HepG2 (cell line): Measurements from ENCODE around the gene MRPL27. TPM values are rescaled to one million over a fixed set of nuclear protein-coding genes. Genes with fewer than 3 reads are reported as not detected.
A peak's percentile ranks its signal among the peaks of the same experiment; 100 is the strongest.

Experiments used
- BRF2 ChIP-seq: sonication (generic); formaldehyde crosslinking; IDR thresholded peaks from 2 replicates; pipeline ENCODE4 v1.8.1; 2022; ENCODE audit warnings: mild to moderate bottlenecking, missing genetic modification reagents
- HMGXB3 ChIP-seq: sonication (generic); formaldehyde crosslinking; IDR thresholded peaks from 2 replicates; pipeline ENCODE4 v1.4.0; 2020; ENCODE audit warnings: missing genetic modification reagents, borderline replicate concordance
- HOMEZ ChIP-seq: IDR thresholded peaks from 2 replicates; pipeline ENCODE4 v1.6.1; 2016; ENCODE audit warnings: low read depth
- MEF2D ChIP-seq: sonication (generic); formaldehyde crosslinking; IDR thresholded peaks from 2 replicates; pipeline ENCODE4 v1.5.1; 2020; ENCODE audit warnings: mild to moderate bottlenecking, missing genetic modification reagents
- SRSF9 ChIP-seq: fragments of 200-400 bp; formaldehyde crosslinking; IDR thresholded peaks from 2 replicates; pipeline ENCODE4 v1.6.1; 2018; ENCODE audit warnings: borderline replicate concordance, mild to moderate bottlenecking, low read depth, low read length; ENCODE audit not compliant: insufficient read depth, poor library complexity, severe bottlenecking
- TRIM24 ChIP-seq: sonication (generic); formaldehyde crosslinking; IDR thresholded peaks from 2 replicates; pipeline ENCODE4 v1.8.0; 2022; ENCODE audit warnings: mild to moderate bottlenecking, missing genetic modification reagents
- ZNF564 ChIP-seq: sonication (generic); formaldehyde crosslinking; IDR thresholded peaks from 2 replicates; pipeline ENCODE4 v1.8.1; 2023; ENCODE audit warnings: mild to moderate bottlenecking, missing genetic modification reagents
- ZNF879 ChIP-seq: sonication (generic); formaldehyde crosslinking; IDR thresholded peaks from 2 replicates; pipeline ENCODE4 v1.8.1; 2023; ENCODE audit warnings: missing genetic modification reagents
- polyA plus RNA-seq, 8 experiments: library from polyadenylated mRNA; depleted of rRNA in 3 of 8; stranded (reverse) in 7 of 8; unstranded in 1 of 8; fragments of >200 nt; fragmentation: Illumina TruSeq in 4 of 8; extraction: Trizol in 4 of 8; gene quantifications; 2 replicates each; pipeline versions ENCODE4 v1.2.1 to v1.2.3, GENCODE V29; 2011 to 2016; ENCODE audit warnings: low read depth in 4 of 8, missing spikeins in 1 of 8, mixed read lengths in 1 of 8; ENCODE audit not compliant: insufficient read depth in 1 of 8
- total RNA-seq, 5 experiments: library from RNA; depleted of rRNA; stranded (reverse); fragments of >200 nt; fragmentation: Illumina TruSeq; extraction: Trizol; gene quantifications; 2 replicates each; pipeline ENCODE4 v1.2.3, GENCODE V29; 2016; ENCODE audit warnings: low read depth in 1 of 5
- TF ChIP-seq, protein P1 (sequence below): sonication (generic); formaldehyde crosslinking; IDR thresholded peaks from 2 replicates; pipeline ENCODE4 v1.4.0; 2020; ENCODE audit warnings: missing genetic modification reagents
- TF ChIP-seq, protein P2 (sequence below): sonication (generic); formaldehyde crosslinking; IDR thresholded peaks from 2 replicates; pipeline ENCODE4 v1.8.1; 2023; ENCODE audit warnings: mild to moderate bottlenecking, missing genetic modification reagents, borderline replicate concordance
- TF ChIP-seq, protein P3 (sequence below): sonication (generic); formaldehyde crosslinking; IDR thresholded peaks from 2 replicates; pipeline ENCODE4 v1.8.1; 2022; ENCODE audit warnings: low read depth, mild to moderate bottlenecking, missing genetic modification reagents
- TF ChIP-seq, protein P4 (sequence below): sonication (generic); formaldehyde crosslinking; IDR thresholded peaks from 2 replicates; pipeline ENCODE4 v1.5.0; 2020; ENCODE audit warnings: mild to moderate bottlenecking, missing genetic modification reagents, moderate library complexity

MRPL27 gene
- total and polyA plus RNA-seq, 2 of the 13 experiments (the other 11 are each of a cell fraction or from before 2014, with no cell fraction given): 137 to 217 TPM

GRCh38 chr17:50361561-50362480 is 11.2 kb downstream of the MRPL27 start (continued):
- TF ChIP-seq, protein P1, sequence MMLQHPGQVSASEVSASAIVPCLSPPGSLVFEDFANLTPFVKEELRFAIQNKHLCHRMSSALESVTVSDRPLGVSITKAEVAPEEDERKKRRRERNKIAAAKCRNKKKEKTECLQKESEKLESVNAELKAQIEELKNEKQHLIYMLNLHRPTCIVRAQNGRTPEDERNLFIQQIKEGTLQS (CRISPR knock-in tag): no peak; the same call in 1 of the 2 replicates
- TF ChIP-seq HOMEZ (CRISPR knock-in tag) (no peak), BRF2 (no peak), HMGXB3 (CRISPR knock-in tag) (peak; percentile 68; the same call in 1 of the 2 replicates), SRSF9 (no peak), ZNF879 (no peak), ZNF564 (CRISPR knock-in tag) (no peak), TRIM24 (no peak), MEF2D (CRISPR knock-in tag) (no peak)
- TF ChIP-seq, protein P2, sequence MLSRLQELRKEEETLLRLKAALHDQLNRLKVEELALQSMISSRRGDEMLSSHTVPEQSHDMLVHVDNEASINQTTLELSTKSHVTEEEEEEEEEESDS: no peak
- TF ChIP-seq, protein P3, sequence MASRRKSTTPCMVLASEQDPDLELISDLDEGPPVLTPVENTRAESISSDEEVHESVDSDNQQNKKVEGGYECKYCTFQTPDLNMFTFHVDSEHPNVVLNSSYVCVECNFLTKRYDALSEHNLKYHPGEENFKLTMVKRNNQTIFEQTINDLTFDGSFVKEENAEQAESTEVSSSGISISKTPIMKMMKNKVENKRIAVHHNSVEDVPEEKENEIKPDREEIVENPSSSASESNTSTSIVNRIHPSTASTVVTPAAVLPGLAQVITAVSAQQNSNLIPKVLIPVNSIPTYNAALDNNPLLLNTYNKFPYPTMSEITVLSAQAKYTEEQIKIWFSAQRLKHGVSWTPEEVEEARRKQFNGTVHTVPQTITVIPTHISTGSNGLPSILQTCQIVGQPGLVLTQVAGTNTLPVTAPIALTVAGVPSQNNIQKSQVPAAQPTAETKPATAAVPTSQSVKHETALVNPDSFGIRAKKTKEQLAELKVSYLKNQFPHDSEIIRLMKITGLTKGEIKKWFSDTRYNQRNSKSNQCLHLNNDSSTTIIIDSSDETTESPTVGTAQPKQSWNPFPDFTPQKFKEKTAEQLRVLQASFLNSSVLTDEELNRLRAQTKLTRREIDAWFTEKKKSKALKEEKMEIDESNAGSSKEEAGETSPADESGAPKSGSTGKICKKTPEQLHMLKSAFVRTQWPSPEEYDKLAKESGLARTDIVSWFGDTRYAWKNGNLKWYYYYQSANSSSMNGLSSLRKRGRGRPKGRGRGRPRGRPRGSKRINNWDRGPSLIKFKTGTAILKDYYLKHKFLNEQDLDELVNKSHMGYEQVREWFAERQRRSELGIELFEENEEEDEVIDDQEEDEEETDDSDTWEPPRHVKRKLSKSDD (CRISPR knock-in tag): no peak
- TF ChIP-seq, protein P4, sequence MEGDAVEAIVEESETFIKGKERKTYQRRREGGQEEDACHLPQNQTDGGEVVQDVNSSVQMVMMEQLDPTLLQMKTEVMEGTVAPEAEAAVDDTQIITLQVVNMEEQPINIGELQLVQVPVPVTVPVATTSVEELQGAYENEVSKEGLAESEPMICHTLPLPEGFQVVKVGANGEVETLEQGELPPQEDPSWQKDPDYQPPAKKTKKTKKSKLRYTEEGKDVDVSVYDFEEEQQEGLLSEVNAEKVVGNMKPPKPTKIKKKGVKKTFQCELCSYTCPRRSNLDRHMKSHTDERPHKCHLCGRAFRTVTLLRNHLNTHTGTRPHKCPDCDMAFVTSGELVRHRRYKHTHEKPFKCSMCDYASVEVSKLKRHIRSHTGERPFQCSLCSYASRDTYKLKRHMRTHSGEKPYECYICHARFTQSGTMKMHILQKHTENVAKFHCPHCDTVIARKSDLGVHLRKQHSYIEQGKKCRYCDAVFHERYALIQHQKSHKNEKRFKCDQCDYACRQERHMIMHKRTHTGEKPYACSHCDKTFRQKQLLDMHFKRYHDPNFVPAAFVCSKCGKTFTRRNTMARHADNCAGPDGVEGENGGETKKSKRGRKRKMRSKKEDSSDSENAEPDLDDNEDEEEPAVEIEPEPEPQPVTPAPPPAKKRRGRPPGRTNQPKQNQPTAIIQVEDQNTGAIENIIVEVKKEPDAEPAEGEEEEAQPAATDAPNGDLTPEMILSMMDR: peak; percentile 90
